Stimulated activated CD8-positive, alpha-beta memory T cell treated with anti-CD3 and anti-CD28 coated beads, Interleukin-4, amount 100 ng/mL, for 24 hours (primary cell): Measurements from ENCODE around the gene EMSY.
"Not testable (repeated sequence)": the region's sequence is repeated elsewhere in the genome, so short reads cannot be mapped to it uniquely, and the experiment has no call there.

Source experiments
- DNase-seq: peaks from one replicate; pipeline ENCODE4 v3.0.0-alpha.2; 2020; ENCODE audit warnings: low read depth

The EMSY gene, protein sequence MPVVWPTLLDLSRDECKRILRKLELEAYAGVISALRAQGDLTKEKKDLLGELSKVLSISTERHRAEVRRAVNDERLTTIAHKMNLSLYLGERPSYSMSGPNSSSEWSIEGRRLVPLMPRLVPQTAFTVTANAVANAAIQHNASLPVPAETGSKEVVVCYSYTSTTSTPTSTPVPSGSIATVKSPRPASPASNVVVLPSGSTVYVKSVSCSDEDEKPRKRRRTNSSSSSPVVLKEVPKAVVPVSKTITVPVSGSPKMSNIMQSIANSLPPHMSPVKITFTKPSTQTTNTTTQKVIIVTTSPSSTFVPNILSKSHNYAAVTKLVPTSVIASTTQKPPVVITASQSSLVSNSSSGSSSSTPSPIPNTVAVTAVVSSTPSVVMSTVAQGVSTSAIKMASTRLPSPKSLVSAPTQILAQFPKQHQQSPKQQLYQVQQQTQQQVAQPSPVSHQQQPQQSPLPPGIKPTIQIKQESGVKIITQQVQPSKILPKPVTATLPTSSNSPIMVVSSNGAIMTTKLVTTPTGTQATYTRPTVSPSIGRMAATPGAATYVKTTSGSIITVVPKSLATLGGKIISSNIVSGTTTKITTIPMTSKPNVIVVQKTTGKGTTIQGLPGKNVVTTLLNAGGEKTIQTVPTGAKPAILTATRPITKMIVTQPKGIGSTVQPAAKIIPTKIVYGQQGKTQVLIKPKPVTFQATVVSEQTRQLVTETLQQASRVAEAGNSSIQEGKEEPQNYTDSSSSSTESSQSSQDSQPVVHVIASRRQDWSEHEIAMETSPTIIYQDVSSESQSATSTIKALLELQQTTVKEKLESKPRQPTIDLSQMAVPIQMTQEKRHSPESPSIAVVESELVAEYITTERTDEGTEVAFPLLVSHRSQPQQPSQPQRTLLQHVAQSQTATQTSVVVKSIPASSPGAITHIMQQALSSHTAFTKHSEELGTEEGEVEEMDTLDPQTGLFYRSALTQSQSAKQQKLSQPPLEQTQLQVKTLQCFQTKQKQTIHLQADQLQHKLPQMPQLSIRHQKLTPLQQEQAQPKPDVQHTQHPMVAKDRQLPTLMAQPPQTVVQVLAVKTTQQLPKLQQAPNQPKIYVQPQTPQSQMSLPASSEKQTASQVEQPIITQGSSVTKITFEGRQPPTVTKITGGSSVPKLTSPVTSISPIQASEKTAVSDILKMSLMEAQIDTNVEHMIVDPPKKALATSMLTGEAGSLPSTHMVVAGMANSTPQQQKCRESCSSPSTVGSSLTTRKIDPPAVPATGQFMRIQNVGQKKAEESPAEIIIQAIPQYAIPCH (N-terminal part only)

DNA sequence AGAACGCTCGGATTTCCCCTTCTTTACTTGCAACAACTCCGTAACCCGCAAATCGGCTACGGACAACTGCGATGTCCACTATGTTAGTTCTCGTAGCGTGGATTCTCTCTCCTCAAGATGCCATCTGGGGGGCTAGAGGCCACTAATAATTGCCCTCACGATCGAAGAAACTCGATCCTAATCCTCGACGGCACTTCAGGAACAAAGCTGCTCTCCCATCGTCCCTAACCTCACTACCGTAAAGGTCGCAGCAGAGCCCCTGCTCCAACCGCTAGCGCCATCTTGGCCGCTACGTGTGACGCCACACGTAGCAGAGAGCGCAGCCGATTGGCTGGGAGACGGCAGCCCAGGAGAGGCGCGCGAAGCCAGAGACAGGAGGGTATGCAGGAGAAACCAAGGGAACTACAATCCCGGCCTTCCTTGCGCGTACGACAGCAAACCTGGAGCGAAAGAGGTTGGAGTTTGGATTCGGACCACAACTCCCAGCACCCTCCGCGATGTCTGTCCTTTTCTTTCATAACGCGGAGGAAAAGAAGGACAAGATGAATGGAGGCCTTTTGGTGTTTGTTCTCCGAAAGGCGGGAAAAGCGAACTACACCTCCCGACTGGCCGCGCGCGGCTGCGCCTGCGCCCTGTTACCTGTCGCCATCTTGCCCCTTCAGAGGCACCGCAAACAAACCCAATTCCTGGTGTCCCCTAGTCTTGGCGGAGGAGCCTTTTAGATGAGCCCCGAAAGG lies at the start of gene EMSY:
EMSY (plus strand) TSS at position 635 of the 737 bp plus-strand sequence. CDS start 1,921 bp downstream, outside the sequence.
- DNase-seq, result peak; percentile 85

DNA sequence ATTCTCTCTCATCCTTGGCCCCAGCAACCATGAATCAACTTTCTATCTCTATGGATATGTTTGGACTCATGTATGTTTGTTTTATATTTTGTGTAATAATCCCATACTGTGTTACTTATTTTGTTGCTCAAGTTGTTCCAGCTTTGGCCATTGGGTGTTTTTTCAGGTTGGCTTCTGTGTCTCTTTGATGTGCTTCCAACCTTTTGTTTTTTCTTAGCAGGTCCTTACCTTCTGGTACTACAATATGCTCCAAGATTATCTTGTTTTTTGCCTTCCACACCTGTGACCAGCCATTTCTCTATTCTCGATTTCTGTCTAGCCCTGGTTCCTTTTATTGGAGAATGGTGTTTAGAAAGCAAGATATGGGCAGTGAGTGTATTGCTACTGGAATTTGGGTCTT lies 49.5 kb upstream of the EMSY start:
- no peak for DNase-seq

DNA sequence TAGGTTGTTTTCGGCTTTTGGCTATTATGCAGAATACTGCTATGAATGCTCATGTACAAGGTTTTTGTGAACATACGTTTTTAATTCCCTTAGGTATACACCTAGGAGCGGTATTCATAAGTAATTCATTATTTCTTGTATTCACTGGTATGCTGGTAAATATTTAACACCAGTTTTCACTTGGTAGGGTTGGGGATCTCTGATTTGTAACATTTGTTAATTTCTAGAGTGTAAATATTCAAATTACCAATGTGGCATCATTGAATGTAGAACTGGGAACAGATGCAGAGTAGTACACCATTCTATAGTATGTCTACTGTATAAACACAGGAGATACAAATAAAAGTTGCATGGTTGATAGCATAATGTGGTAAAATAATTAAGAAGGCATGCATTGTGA lies 47.4 kb upstream of the EMSY start:
- DNase-seq, result no peak

DNA sequence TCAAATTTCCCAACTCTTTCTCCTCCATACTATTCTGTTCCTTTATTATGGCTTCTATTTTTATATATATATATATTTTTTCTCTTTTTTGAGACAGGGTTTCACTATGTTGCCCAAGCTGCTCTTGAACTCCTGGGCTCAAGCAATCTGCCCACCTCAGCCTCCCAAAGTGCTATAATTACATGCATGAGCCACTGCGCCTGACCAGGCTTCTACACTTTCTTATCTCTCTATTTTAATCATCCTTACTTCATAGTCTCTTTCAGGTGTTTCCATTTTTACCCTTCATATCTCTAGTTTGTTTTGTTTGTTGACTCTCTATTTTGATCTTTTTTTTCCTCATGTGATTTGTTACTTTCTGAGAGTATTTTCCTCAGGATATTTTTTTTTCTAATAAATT lies 43.9 kb upstream of the EMSY start:
- no peak for DNase-seq

DNA sequence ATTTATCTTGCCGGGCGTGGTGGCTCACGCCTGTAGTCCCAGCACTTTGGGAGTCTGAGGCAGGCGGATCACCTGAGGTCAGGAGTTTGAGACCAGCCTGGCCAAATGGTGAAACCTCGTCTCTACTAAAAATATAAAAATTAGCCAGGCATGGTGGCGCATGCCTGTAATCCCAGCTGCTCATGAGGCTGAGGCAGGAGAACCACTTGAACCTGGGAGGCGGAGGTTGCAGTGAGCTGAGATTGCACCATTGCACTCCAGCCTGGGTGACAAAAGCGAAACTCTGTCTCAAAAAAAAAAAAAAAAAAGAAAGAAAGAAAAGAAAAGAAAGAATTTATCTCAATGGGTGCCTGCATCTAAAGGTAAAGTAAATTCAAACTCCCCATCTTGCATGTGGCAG lies 43.3 kb upstream of the EMSY start:
- DNase-seq, result not testable (repeated sequence)

DNA sequence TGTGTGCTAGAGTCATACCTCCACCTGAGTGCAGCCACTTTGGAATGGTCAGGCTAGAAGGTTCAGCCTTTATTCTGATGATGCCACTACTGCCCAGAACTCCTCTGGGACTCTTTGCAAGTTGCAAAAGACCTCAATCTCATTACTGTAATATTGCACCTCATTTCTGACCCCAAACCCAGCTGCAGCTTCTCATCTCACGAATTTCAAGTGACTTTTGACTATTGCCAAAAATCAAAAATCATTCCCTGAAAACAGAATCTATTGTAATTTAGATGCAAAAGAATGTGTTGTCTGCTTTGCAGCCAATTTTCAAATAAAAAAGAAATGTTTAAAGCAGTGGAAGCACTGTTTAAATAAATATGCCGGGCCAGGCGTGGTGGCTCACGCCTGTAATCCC lies 38.5 kb upstream of the EMSY start:
- DNase-seq, result no peak

DNA sequence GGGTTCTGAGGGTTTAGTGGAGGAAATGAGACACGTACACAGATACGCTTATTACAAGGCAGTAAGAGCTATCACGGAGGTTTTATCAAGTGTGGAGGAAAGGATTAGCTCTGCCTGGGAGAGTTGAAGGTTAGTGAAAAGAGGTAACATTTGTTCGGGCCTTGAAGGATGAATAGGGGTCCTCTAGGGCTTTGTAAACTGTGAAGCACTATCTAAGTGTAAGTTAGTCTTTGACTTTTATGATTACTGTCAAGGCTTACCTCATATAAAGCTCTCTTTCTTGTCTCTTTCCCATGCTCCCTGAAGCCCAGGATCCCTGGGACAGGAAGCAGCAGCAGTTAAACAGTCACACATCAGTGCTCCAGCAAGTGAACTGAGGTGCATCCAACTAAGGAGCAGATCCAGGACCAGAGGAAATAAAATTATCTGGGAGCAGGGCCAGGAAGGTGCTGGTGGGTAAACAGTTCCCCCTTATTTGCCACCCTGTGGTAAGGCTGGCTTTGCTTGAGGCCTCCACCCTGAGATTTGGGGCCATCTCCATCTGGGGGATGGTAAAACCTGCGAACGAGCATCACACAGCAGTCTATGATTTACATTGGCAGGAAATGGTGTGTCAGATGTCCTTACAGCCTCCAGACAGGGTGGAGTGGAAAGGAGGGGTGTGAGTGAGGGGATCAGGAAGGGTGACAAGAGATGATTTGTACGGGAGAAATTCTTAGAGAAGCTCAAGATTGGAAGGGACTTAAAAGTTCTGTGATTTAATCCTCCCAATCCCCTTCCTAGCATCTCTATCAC lies 36.5 kb upstream of the EMSY start:
- no peak for DNase-seq

DNA sequence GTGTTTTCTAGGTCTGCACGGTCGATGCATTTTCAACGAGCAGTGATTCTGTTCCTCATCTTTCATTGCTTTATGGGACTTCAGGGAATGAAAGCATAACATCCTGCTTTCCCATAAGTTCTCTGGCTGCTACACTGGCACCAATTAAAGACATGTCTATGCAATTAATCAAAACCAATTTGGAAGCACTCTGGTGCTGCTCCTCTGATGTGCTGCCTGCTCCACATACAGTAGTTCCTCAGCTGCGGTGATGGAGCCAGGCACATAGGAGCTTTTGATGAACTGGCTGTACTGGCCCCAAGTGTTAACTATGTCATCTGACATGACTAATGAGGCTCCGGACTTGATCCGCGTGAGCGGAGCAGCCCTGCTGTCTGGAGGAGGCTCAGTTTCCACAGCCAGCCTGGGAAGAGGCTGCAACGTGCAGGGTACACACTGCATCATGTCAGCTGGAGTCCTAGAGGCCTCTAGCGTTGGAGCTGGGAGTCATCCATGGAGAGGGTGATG lies 33.9 kb upstream of the EMSY start:
- no peak for DNase-seq

DNA sequence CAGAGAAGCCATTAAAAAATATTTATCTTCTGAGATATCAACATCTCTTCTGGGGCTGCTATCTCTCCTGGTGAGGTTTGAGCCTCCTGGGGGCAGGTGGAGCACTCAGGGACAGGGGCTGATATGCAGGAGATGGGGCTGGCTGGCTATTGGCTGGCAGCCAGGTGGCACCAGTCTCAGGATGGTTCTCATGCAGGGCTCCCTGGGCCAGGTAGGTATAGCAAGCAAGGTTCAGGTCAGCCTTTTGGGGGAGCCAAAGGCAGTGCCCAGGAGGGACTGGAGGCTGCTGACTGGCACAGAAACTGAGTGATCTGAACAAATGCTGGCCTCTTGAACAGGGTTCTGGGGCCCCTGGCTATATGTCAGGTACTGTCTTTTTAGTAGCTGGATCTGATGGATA lies 29.7 kb upstream of the EMSY start:
- DNase-seq, result no peak

DNA sequence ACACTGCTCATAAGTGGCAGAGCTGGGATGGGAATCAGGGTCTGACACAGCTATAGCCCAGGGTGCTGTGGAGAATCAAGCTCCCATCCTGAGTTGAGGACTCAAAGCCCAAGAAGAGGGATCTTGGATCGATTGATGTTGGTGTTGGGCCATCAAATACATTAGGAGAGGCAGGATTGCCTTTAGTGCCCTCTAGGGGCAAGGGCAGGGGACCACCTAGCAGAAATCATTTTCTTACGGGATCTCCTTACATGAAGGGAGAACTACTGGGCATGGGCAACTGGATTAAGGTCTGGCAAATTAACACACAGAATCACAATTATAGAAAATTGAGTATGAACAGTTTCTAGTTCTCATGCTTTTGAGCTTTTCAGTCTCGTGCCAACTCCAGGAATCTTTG lies 24.9 kb upstream of the EMSY start:
- no peak for DNase-seq

DNA sequence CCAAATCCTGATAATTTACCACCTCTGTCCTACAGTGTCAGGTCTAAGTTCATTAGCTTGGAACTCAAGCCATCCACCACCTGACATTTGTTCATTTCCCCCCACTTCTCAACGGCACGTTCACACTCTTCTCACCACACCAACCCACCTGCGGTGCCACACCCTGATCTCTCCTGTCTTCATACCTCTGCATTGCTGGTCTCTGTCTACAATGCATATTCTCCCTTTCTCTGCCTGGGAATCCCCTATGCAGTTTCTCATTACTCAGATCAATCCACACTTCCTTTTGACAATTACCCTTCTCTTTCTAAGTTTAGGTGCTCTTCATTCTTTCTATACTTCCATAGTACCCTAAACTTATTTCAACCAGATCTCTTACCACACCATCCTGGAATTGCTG lies 20.4 kb upstream of the EMSY start:
- DNase-seq, result no peak

DNA sequence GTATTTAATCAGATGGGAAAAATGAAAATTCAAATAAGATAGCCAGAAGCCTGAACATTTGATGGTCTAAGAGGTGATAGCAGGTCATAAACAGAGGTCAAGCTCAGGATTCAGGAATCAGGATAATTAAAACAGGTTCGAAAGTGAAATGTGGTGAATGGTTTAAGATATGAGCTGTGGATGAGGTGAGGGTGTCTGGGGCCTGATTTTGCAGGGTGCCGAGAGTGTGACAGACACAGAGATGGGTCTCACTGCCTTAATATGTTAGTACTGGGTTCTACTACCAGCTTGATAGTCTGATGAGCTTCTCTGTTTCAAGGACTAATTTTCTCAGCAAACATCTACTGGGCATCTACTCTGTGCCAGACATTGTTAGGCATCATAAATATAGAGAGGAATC lies 19.9 kb upstream of the EMSY start:
- DNase-seq, result no peak

DNA sequence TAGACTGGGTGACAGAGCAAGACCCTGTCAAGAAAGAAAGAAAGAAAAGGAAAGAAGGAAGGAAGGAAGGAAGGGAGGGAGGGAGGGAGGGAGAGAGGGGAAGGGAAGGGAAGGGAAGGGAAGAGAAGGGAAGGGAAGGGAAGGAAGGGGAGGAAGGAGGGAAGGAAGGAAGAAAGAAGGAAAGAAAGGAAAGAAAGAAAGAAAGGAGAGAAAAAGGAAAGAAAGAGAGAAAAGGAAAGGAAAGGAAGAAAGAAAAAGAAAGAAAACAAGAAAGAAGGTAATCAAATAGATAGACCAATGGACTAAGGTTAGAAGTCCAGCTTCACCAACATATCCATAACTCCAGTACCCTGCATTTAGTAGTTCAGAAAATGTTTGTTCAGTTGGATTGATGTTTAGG lies 18.2 kb upstream of the EMSY start:
- DNase-seq, result no peak

DNA sequence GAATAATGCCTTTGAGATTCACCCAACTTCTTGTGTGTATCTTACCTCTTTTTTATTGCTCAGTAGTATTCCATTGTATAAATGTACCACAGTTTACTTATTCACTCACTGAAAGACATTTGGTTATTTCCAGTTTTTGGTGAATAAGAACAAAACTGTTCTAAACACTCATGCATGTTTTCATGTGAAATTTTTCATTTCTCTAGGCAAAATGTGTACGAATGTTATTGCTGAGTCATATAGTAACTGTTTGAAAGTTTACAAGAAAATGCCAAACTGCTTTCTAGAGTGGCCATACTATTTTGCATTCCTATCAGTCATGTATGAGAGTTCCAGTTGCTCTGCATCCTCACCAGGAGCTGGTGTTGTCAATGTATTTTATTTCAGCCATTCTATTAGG lies 8.8 kb upstream of the EMSY start:
- DNase-seq, result no peak

DNA sequence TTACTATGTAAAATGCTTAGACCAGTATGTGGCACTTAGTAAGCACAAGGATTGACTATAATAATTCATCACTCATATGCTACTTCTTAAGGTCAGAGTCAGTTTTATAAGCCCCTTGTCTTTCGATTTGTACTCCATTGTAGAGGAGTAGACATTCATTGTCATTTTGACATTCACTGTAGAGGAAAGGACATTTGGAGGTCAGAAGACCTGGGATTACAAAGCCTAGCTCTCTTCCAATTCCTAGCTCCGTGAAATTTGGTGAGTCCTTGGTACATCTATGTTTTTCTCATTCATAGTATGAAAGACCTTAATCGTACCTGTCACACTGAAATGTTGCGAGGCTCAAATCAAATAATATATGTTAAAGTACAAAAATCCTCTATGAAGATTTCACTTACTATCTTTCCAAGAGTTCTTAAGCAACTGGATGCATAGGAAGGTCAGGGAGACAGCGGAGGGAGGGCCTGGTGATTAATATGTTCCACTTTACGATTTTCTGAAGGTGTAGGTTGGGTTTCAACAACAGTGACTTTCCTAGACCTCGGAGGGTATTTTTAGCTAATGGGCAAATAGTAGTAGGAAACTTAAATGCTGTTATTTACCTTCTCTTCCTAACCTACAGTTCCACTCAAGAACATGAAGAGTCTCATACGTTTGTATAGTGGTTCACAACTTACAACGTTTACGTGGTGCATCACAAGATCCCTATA lies 1.4 kb upstream of the EMSY start:
- no peak for DNase-seq

DNA sequence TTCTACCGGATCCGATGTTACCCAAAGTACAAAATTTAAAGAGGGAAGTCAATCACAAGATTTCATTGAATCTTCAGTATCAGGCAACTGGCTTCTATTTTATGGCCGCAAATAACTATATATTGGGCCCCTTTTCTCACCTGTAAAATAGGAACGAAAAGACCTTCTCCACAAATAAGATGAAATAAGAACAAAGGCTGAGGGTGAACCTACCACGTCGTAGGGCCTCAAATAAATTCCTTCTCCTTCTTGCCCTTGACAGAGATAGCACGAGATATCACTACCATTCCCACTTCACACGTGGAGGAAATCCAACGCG lies 794 bp upstream of the EMSY start:
- DNase-seq, result no peak

DNA sequence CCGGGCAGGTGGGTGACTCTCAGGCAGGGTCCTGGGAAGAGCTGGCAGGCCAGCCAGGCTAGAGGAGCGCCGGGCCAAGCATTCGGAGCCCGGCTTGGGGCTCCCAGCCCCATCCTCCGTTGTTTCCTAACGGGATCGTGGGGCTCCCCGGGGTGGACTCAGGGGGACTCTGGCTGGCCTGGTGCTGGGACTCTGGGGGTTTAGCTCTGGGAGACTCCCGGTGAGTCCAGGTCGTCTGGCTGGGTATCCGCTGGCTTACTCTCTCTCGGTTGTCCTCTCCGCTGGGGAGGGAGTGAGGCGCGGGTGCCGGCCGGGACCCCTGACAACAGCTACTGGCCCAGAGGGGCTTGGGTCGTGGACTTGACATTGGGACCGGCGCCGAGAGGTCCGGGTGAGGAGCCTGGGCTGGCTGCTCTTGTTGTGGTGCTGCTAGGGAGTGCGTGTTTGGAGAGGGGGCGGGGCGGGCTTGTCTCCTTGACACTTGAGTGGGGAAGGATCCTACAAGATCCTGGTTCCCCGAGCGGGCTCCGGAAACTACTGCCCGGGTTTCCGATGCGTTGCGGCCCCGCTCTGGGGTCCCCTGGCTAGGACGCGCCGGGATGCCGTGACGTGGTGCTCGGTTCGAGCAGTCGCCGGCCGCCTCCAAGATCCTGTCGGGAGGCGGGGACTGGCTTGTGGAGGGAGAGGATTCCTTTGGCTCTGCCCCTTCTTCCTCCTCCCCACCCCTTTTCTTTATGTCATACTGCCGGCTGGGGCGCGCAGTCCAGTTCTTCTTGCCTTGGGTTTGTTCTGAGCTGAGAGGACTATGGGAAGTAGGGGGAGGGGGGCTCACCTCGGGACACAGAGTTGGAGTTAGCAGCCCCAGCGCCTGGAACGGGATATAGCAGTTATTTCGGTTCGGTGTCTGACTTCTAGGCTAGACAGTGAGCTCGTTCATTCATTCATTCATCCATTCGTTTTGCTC lies 585 bp downstream of the EMSY start:
- DNase-seq, result peak; percentile 37

DNA sequence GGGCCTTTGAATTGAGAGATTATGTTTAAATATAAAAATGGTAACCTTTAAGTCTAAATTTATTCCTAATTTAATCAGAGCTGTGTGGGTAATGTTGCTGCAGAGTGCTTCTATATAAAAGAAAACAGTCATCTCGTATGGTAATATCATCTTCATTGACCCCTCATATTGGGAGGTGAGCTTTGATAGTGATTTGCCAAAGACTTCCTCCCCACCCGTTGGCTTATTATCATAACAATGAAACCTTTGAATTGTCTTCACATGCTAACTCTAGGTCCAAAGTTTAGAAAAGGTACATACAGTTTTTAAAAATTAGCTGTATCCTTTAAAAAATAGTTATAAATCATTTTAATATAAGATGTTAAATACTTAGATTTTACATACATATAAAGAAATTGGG lies 3.7 kb downstream of the EMSY start:
- no peak for DNase-seq

DNA sequence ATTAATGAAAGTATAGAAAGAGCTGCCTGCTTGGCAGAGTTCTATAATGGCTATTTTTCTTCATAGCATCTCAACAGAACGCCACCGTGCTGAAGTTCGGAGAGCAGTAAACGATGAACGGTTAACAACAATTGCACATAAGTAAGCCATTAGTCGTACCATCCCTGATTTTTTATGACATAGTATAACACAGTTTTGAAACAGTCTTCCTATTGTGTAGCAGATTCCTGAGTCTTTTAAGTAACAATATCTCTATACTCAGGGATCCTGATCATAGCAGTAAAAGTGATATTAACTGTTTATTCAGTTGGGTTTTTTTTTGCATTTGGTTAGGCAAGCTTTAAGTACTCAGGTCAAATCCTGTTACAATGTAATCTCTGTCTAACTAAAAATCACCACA lies 8.4 kb downstream of the EMSY start:
- DNase-seq, result no peak
